ENCODE measurements around the gene SCUBE1. TPM values are rescaled to one million over a fixed set of nuclear protein-coding genes. Genes with fewer than 3 reads are reported as not detected.

The SCUBE1 gene
- total and polyA plus RNA-seq, 2 experiments from 2014 or later, result 0.81 to 3.2 TPM

GRCh38 chr22:43296276-43296902 lies 46.8 kb downstream of the SCUBE1 start:
- Histone ChIP-seq H3K9me2 (ENCODE audit: insufficient read depth) (no peaks in the 10 kb centered on the region), H2AFZ (no peak overlapping the region), H3K36me3 (ENCODE audit: insufficient read depth) (no peaks in the 10 kb centered on the region), H4K20me1 (replicated peaks; ENCODE audit: insufficient read depth) (no peaks in the 10 kb centered on the region), H3K27ac (ENCODE audit: low read depth) (no peak overlapping the region), H3F3A (replicated peaks; ENCODE audit: low read depth) (no peaks in the 10 kb centered on the region), H3K27me3 (ENCODE audit: insufficient read depth) (no peaks in the 10 kb centered on the region), H3K4me1 (ENCODE audit: insufficient read depth) (no peaks in the 10 kb centered on the region), H3K79me2 (replicated peaks; ENCODE audit: insufficient read depth) (no peaks in the 10 kb centered on the region), H3K4me3 (no peak overlapping the region), H3K4me2 (no peak overlapping the region)
- H3K27ac Mint-ChIP-seq, result no peak overlapping the region
- peaks cover 16% of the 10 kb centered on the region for H3K27me3 Mint-ChIP-seq (ENCODE audit: insufficient read depth, low read depth, poor library complexity)
- peaks cover 2% of the 10 kb centered on the region; the same call in 1 of the 3 replicates for H3K4me1 Mint-ChIP-seq
- H3K36me3 Mint-ChIP-seq (ENCODE audit: low read depth), result no peaks in the 10 kb centered on the region; the same call in 2 of the 3 replicates
- DNase-seq (ENCODE audit: low spot score) (no peak), ATAC-seq (peak; percentile 15; the same call in 2 of the 3 replicates)
- H3K9me3 Mint-ChIP-seq, result no peaks in the 10 kb centered on the region
- no peak overlapping the region for H3K4me3 Mint-ChIP-seq
- TF ChIP-seq ZNF331 (CRISPR knock-in tag; IDR thresholded peaks at IDR 0.05; ENCODE audit: low read depth) (no peak), CREB1 (CRISPR knock-in tag; IDR thresholded peaks at IDR 0.05; ENCODE audit: low read depth) (no peak), EZH2 (IDR thresholded peaks at IDR 0.05; ENCODE audit: low read depth, unreplicated experiment) (no peak), JUNB (IDR thresholded peaks at IDR 0.05; ENCODE audit: unreplicated experiment) (no peak), CTCF (conservative IDR thresholded peaks at IDR 0.05; ENCODE audit: low read depth in 2 of 2) (no peak), STAT1 (IDR thresholded peaks at IDR 0.05; ENCODE audit: unreplicated experiment) (no peak), ETS1 (IDR thresholded peaks at IDR 0.05) (no peak), POLR2AphosphoS5 (IDR thresholded peaks at IDR 0.05; ENCODE audit: low read depth) (no peak), ZNF462 (CRISPR knock-in tag; IDR thresholded peaks at IDR 0.05) (no peak), EZH2phosphoT487 (IDR thresholded peaks at IDR 0.05; ENCODE audit: unreplicated experiment) (no peak), ZNF114 (CRISPR knock-in tag; IDR thresholded peaks at IDR 0.05) (no peak), REST (IDR thresholded peaks at IDR 0.05; ENCODE audit: unreplicated experiment) (no peak), NANOG (IDR thresholded peaks at IDR 0.05; ENCODE audit: borderline replicate concordance) (no peak)
